Endothelial cell (in vitro differentiated cells): ENCODE measurements around the gene HOXD8. TPM values are rescaled to one million over a fixed set of nuclear protein-coding genes. Genes with fewer than 3 reads are reported as not detected.

Experiments used
- DNase-seq: peaks from one replicate; pipeline ENCODE4 v3.0.0; 2021; ENCODE audit warnings: low spot score
- H3K27ac Mint-ChIP-seq: one replicate; pipeline ENCODE4 v1.8.0; 2021; ENCODE audit warnings: mixed read lengths, inconsistent platforms; ENCODE audit not compliant: unreplicated experiment
- H3K27me3 Mint-ChIP-seq: one replicate; pipeline ENCODE4 v1.8.0; 2021; ENCODE audit warnings: mild to moderate bottlenecking, moderate library complexity, mixed read lengths, inconsistent platforms; ENCODE audit not compliant: unreplicated experiment
- H3K36me3 Mint-ChIP-seq: one replicate; pipeline ENCODE4 v1.8.0; 2021; ENCODE audit warnings: mild to moderate bottlenecking, low read depth, mixed read lengths, inconsistent platforms; ENCODE audit not compliant: unreplicated experiment
- H3K4me1 Mint-ChIP-seq: one replicate; pipeline ENCODE4 v1.8.0; 2021; ENCODE audit warnings: mild to moderate bottlenecking, mixed read lengths, inconsistent platforms; ENCODE audit not compliant: unreplicated experiment
- H3K4me3 Mint-ChIP-seq: one replicate; pipeline ENCODE4 v1.8.0; 2021; ENCODE audit warnings: mild to moderate bottlenecking, mixed read lengths, inconsistent platforms; ENCODE audit not compliant: unreplicated experiment
- H3K9me3 Mint-ChIP-seq: one replicate; pipeline ENCODE4 v1.8.0; 2021; ENCODE audit warnings: mixed read lengths, inconsistent platforms; ENCODE audit not compliant: unreplicated experiment
- total RNA-seq: library from RNA; stranded (reverse); fragmentation: NEBNext Ultra II Directional; extraction: Animal tissue kit (Norgen Biotek cat#: 25700); gene quantifications from one replicate; pipeline ENCODE4 v1.2.1, GENCODE V29; 2021; ENCODE audit not compliant: unreplicated experiment
- TF ChIP-seq, protein P1 (sequence below): fragments of 200-600 bp; sonication (generic); IDR thresholded peaks from one replicate; pipeline ENCODE4 v1.5.0; 2021; ENCODE audit warnings: antibody characterized with exemption; ENCODE audit not compliant: unreplicated experiment

The HOXD8 gene
- total RNA-seq, 1 donor from 2014 or later, result 9.3 TPM

DNA sequence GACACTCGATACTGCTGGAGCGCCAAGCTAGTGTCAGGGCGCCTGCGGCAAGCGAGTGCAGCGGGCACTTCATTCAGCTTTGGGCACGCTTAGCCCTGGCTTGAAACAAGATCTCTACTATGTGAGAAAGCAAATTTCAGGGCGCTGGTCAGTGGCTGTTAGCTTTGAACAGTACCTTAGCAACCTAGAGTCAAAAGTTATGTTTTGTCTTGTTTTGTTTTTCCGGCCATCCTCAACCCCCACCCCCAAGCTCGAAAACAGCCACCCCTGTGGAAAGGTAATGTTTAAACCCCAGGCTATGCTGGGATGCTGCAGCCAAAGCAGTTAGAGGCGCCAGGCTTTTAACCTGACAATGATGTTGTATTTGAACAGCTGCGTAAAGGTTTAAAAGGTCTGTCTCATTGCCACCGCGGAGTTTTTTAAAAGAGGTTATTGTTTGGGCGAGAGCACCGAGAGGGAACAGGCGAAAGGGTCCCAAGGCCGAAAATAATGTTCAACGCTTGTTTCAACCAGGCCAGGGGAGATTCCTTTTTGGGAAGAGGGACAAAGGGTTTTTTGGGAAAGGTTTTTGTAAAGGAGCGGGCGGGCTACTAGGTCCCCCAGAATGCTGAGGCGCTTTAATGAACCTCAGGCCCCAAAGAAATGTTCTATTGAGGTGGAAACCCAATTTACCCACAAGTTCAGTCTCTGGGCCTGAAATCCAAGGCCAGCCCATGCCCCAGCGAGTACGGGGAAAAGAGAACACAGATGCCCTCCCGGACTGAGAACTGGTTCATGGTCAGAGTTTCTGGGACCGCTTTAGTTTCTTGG, 15.2 kb upstream of the HOXD8 start:
- TF ChIP-seq, protein P1, sequence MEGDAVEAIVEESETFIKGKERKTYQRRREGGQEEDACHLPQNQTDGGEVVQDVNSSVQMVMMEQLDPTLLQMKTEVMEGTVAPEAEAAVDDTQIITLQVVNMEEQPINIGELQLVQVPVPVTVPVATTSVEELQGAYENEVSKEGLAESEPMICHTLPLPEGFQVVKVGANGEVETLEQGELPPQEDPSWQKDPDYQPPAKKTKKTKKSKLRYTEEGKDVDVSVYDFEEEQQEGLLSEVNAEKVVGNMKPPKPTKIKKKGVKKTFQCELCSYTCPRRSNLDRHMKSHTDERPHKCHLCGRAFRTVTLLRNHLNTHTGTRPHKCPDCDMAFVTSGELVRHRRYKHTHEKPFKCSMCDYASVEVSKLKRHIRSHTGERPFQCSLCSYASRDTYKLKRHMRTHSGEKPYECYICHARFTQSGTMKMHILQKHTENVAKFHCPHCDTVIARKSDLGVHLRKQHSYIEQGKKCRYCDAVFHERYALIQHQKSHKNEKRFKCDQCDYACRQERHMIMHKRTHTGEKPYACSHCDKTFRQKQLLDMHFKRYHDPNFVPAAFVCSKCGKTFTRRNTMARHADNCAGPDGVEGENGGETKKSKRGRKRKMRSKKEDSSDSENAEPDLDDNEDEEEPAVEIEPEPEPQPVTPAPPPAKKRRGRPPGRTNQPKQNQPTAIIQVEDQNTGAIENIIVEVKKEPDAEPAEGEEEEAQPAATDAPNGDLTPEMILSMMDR, result no peak

GRCh38 chr2:176114930-176115625, 14.4 kb upstream of the HOXD8 start:
- H3K4me3 Mint-ChIP-seq, result no peak overlapping the region
- H3K9me3 Mint-ChIP-seq, result no peaks in the 10 kb centered on the region
- TF ChIP-seq, protein P1, result no peak
- peaks cover 44% of the 10 kb centered on the region for H3K27me3 Mint-ChIP-seq
- H3K27ac Mint-ChIP-seq, result no peak overlapping the region
- DNase-seq, result no peak
- H3K36me3 Mint-ChIP-seq, result no peaks in the 10 kb centered on the region
- H3K4me1 Mint-ChIP-seq, result peaks cover 13% of the 10 kb centered on the region

More for the DNA sequence above, 15.2 kb upstream of the HOXD8 start:
- Mint-ChIP-seq H3K27me3 (peaks cover 46% of the 10 kb centered on the region), H3K9me3 (no peaks in the 10 kb centered on the region), H3K36me3 (no peaks in the 10 kb centered on the region), H3K4me1 (peaks cover 16% of the 10 kb centered on the region), H3K27ac (no peak overlapping the region), H3K4me3 (no peak overlapping the region)
- DNase-seq, result no peak

DNA sequence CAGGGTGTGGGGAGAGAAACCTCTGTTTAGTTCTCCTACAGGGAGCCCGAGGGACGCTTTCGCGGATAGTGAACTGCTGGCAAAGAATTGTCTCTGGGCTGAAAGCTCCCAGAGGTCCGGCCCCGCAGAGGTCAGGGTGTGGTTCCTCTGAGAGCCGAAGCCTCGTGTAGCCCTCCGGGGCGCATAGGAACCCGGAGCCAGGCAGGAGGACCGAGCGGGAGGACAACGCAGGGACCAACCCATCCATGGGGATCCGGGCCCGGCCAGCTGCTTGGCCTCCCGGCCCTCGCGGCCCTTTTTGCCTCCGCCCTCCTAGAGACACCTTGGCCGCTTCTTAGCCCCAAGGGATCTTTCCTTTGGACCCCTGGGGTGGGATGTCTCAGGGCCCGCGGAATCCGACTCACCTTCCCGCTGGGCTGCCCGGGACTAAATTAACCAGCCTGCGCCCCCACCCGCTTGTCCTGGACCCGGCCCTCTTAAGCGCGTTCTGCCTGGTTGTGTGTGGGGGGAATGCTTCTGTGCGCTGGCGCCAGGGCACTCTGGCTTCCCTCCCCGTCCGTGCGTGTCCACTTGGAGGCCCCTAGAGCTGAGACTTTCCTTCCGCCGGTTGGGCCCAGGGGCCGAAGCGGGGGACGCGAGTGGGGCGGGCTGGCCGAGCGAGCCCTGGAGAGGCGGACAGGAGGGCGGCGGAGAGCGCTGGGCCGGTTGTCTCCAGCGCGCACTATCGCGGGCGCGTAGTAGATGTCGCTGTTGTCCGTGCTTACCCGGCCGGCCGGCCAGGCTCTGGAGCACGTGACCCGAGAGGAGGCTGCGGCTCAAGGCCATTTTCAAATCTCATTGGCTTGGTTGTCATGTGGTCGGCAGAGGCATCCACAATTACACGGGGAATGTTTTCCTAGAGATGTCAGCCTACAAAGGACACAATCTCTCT, 13.4 kb upstream of the HOXD8 start, which contains the start of gene HOXD10:
Gene HOXD10 (plus strand): TSS at position 896 of the 931 bp plus-strand sequence. CDS start 56 bp downstream, outside the sequence.
- Mint-ChIP-seq H3K9me3 (no peaks in the 10 kb centered on the region), H3K4me1 (peaks cover 13% of the 10 kb centered on the region), H3K27ac (peak within 1 kb of the TSS; percentile 18), H3K36me3 (no peaks in the 10 kb centered on the region), H3K27me3 (peaks cover 52% of the 10 kb centered on the region), H3K4me3 (no peak within 1 kb of the TSS)
- TF ChIP-seq, protein P1, result peak; percentile 24
- peak; percentile 72 for DNase-seq

GRCh38 chr2:176117162-176117822, 12.2 kb upstream of the HOXD8 start:
- Mint-ChIP-seq H3K27me3 (peaks cover 52% of the 10 kb centered on the region), H3K9me3 (no peaks in the 10 kb centered on the region), H3K27ac (peak overlapping the region; percentile 18), H3K36me3 (no peaks in the 10 kb centered on the region), H3K4me1 (peaks cover 13% of the 10 kb centered on the region), H3K4me3 (no peak overlapping the region)
- no peak for DNase-seq
- TF ChIP-seq, protein P1, result no peak
